HG02642 (cell line): ENCODE results near the gene FER.

Source experiments
- ATAC-seq: cut with Tn5 transposase; IDR thresholded peaks from one replicate; pipeline ENCODE4 v1.9.1; 2021; ENCODE audit warnings: mild to moderate bottlenecking; ENCODE audit not compliant: unreplicated experiment, poor library complexity

Gene FER

DNA sequence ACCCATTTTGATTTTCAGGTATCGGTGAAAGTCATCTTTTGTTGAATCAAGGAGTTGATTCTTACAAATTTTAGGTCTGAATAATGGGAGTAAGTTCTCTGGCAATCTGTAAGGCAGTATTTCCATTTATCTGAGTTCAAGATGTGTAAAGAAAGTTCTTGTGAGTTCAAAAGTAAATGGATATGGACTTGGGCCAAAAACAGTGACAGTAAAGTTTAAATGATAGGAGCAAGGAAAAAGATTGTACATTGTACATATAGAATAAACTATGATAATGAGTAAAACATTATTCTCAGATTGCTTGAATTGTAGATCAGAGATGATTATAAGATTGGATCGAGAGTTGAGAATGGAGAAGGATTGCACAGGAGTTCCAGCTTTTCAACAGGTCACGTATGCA, 332.8 kb downstream of the FER start:
- no peak for ATAC-seq

GRCh38 chr5:109080896-109081295, 333.2 kb downstream of the FER start:
- no peak for ATAC-seq

DNA sequence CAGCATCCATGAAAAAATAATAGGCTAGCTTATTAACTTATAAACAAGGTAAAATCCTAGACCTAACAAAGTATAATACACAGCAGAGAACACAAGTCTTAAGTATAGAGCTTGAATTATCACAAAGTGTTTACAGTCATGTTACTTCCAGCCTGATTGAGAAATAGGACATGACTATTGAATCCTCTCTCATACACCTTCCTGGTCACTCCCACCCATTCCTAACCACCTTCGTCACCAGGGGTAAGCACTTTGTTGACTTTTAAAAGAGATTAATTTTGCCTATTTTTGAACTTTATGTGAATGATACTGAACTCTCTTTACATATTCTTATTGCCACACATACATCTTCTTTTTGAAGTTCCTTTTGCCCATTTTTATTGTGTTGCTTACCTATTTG, 336.2 kb downstream of the FER start:
- no peak for ATAC-seq

DNA sequence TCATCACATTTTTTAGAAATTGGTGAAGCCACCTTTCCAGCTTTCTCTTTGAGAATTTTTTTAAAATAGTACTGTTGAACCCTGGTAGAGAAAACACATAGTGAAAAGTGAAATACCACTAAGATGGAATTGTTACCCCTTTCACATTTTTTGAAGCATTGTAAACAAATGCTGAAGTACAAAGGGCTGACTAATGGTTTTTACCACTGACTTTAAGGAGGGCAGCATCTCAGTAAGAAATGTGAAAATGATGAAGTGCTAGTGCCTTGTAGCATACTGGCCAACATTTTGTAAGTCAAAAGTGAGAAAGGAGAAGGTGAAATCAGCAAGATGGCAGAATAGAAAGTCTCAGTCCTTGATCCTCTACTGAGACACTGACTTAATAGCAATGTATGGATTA, 341.5 kb downstream of the FER start:
- ATAC-seq = no peak

GRCh38 chr5:109099081-109099480, 351.4 kb downstream of the FER start:
- ATAC-seq = no peak

GRCh38 chr5:109100971-109101370, 353.3 kb downstream of the FER start:
- no peak for ATAC-seq

DNA sequence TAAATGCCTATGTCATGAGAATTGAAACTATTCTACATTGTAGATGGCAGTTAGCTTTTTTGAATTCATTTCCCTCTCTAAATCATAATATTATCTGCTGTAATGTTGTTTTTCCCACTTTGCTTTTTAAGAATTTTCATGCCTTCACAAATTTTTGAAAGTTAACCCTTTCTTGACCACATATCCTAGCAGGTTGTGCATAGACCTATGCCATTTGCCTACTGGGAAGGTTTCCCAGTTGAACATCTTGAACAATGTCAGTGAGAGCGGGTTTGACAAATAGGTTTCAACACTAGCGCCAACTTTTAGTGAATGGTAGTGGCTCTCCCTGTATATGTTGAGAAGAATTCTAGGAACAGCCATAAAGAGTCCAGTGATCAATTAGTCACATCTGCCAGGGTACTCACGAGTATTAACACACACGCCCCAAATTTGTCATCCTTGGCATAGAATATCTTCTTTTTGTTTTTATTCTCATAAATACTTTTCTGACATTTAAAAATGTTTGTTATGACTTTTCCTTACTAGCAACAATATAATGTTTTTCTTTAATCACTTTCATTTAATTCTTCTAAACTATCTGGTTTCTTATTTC, 354.5 kb downstream of the FER start:
- no peak for ATAC-seq

DNA sequence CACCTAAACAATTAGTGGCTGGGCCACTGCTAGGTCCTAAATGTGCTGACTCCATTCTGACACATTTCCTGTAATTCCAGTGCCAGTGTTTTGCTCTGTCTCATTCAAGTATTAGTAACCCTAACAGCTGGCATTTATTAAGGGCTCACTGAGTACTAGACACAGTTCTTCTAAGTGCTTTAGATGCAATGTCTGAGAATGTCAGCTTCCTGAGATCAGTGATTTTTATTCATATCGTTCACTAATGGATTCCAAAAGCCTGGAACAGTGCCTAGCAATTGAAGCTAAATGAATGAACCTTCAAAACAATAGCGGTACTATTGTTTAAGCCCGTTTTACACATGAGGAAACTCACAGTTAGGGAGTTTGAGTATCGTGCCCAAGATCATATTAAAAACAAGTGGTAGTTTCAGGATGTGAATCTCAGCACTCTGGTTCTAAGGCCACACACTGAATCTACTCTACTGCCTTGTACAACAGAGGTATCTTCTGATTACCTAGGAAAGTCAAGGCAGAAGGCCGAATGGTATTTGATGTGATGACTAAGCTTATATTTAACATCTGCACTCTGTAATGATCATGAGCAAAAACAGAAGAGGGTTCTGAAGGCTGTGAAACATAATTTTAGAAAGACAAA, 358.1 kb downstream of the FER start:
- no peak for ATAC-seq

DNA sequence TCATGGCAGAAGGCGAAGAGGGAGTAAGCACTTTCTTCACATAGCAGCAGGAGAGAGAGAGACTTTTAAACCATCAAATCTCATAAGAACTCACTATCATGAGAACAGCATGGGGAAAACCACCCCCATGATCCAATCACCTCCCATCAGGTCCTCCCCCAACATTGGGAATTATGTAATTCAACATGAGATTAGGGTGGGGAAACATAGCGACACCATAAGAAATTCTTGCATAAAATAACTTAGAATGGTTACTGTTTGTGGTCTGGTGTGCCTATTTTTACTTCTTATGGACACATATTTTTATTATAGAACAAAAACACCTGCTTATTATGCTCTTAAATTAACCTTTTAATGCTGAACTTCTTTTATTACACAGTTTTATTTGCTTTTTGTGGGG, 364.0 kb downstream of the FER start:
- no peak for ATAC-seq

- ATAC-seq = no peak
Measured at GRCh38 chr5:109113608-109114007, 365.9 kb downstream of the FER start.

- ATAC-seq = no peak
Measured at GRCh38 chr5:109121225-109121624, 373.5 kb downstream of the FER start.

GRCh38 chr5:109125755-109126429, 378.2 kb downstream of the FER start:
- no peak for ATAC-seq

GRCh38 chr5:109126481-109126880, 378.8 kb downstream of the FER start:
- no peak for ATAC-seq

- no peak for ATAC-seq
Measured at GRCh38 chr5:109136906-109137305, 389.2 kb downstream of the FER start.

- ATAC-seq = no peak
Measured at GRCh38 chr5:109141222-109142200, 393.8 kb downstream of the FER start.

DNA sequence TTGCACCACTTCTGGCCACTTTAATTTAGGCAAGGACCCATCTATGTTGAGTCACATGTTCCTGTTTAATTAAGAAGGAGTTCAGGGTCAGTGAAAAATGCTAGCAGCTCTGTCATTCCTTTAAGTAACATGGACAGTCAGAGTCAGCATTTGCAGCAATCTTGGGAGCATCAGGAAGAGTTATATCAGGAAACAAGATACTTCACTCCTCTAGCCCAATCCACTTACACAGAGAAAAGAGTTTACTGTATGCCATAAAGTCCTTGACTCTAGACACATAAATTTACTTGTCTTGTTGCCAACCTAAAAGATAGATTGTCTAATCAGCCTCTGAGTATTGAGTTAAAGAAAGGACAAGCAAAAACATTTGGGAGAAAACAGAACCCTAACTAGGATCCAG, 395.3 kb downstream of the FER start:
- ATAC-seq = no peak

DNA sequence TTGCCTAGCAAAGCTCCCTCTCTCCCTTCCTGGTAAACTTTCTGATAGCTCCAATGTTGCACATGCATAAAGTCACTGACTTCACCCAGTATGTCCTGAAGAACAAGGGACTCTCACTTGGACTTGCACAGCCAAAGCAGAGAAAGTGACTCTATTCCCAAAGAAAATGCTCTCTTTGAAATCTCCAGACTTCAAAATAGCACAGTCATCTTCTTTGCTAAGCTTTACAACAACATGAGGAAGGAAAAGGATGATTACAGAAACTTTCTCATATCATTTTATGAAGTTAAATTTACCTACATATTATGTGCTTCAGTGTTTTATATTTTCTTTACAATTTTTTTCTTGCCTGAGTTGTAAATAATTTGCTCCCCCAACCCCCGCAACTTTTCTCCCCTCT, 397.4 kb downstream of the FER start:
- no peak for ATAC-seq

- ATAC-seq = no peak
Measured at GRCh38 chr5:109146591-109146990, 398.9 kb downstream of the FER start.

GRCh38 chr5:109152565-109152964, 404.9 kb downstream of the FER start:
- ATAC-seq = no peak

DNA sequence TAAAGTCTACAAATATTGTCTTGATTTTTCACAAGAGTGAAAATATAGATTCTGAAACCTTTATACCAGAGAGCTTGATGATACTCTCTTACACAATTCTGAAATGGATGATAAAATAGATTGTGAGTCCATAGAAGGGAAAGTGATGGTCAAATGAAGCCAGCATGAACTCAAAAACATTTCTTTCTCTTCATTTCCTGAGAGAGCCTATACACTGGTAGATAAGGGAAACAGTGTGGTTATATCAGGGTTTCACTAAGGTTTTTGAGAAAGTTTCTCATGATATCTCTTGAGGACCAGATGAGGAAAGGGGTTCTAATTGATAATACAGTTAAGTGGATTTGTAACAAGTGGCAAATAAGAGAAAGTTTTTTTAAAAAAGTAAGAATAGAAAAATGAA, 407.9 kb downstream of the FER start:
- ATAC-seq = no peak

- ATAC-seq = no peak
Measured at GRCh38 chr5:109156885-109157284, 409.2 kb downstream of the FER start.
